ENCODE data around the gene MBD2.
"Not testable (repeated sequence)": the region's sequence is repeated elsewhere in the genome, so short reads cannot be mapped to it uniquely, and the experiment has no call there.

- not testable (repeated sequence) for TF ChIP-seq CTCF (optimal IDR thresholded peaks at IDR 0.05 in 1 of 3, IDR thresholded peaks at IDR 0.05 in 1 of 3, conservative IDR thresholded peaks at IDR 0.05 in 1 of 3; ENCODE audit: extremely low read depth in 1 of 3, insufficient read depth in 2 of 3, low read length in 3 of 3); EZH2 (IDR thresholded peaks at IDR 0.05; ENCODE audit: low read length)
Observed at GRCh38 chr18:54123720-54124440, 100.6 kb downstream of the MBD2 start.

Measured in keratinocyte (primary cell).